ENCODE data around the gene PTH1R. TPM values are rescaled to one million over a fixed set of nuclear protein-coding genes. Genes with fewer than 3 reads are reported as not detected.

Gene PTH1R
- total RNA-seq, 1 experiment from 2014 or later = not detected

- ChIA-PET POLR2A (interaction anchor here (0.6 kb wide), 1 partner anchor 160 kb away, joined by 5 read pairs; no protein-coding TSS in a partner anchor), CTCF (no interaction called here)
- ATAC-seq = no peak
- intact Hi-C loops (cut with micrococcal nuclease; ENCODE audit: unreplicated experiment) (loop anchor here (10.0 kb wide), 1 partner anchor 69 kb away; no protein-coding TSS in a partner anchor), in situ Hi-C loops (cut with HindIII; ENCODE audit: low pct_unique_long_range_greater_than_20kb, low sequenced_read_pairs) (no loop called here)
- Histone ChIP-seq H3K27me3 (ENCODE audit: control insufficient read depth, insufficient read depth, low read length) (no peaks in the 10 kb centered on the region), H3K9me3 (ENCODE audit: control insufficient read depth, insufficient read depth, low read depth, low read length) (no peaks in the 10 kb centered on the region), H3K4me1 (ENCODE audit: control insufficient read depth, insufficient read depth, low read length) (peaks cover 7% of the 10 kb centered on the region; the same call in 1 of the 2 replicates), H3K4me3 (ENCODE audit: low read depth in 2 of 2, low read length in 2 of 2) (no peak overlapping the region), H3K36me3 (ENCODE audit: control insufficient read depth, insufficient read depth, low read length) (no peaks in the 10 kb centered on the region; the same call in 1 of the 2 replicates), H3K27ac (ENCODE audit: low read length) (no peak overlapping the region)
- TF ChIP-seq, protein P1, sequence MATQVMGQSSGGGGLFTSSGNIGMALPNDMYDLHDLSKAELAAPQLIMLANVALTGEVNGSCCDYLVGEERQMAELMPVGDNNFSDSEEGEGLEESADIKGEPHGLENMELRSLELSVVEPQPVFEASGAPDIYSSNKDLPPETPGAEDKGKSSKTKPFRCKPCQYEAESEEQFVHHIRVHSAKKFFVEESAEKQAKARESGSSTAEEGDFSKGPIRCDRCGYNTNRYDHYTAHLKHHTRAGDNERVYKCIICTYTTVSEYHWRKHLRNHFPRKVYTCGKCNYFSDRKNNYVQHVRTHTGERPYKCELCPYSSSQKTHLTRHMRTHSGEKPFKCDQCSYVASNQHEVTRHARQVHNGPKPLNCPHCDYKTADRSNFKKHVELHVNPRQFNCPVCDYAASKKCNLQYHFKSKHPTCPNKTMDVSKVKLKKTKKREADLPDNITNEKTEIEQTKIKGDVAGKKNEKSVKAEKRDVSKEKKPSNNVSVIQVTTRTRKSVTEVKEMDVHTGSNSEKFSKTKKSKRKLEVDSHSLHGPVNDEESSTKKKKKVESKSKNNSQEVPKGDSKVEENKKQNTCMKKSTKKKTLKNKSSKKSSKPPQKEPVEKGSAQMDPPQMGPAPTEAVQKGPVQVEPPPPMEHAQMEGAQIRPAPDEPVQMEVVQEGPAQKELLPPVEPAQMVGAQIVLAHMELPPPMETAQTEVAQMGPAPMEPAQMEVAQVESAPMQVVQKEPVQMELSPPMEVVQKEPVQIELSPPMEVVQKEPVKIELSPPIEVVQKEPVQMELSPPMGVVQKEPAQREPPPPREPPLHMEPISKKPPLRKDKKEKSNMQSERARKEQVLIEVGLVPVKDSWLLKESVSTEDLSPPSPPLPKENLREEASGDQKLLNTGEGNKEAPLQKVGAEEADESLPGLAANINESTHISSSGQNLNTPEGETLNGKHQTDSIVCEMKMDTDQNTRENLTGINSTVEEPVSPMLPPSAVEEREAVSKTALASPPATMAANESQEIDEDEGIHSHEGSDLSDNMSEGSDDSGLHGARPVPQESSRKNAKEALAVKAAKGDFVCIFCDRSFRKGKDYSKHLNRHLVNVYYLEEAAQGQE (IDR thresholded peaks at IDR 0.05; ENCODE audit: insufficient read depth in 1 of 2, low read depth in 2 of 2, low read length in 1 of 2) = no peak
- TF ChIP-seq CTCF (IDR thresholded peaks at IDR 0.05) (no peak), SIN3A (IDR thresholded peaks at IDR 0.05; ENCODE audit: borderline replicate concordance, insufficient read depth, low read depth, low read length) (no peak), TCF7L2 (IDR thresholded peaks at IDR 0.05; ENCODE audit: low read depth, low read length) (no peak), POLR2AphosphoS5 (IDR thresholded peaks at IDR 0.05; ENCODE audit: low read depth, low read length) (no peak)
- DNase-seq (ENCODE audit: low read depth, low spot score) = no peak
- BruUV-seq (replicated peaks) = no TSS peak
Observed at GRCh38 chr3:46926039-46926438, 48.5 kb downstream of the PTH1R start.

DNA sequence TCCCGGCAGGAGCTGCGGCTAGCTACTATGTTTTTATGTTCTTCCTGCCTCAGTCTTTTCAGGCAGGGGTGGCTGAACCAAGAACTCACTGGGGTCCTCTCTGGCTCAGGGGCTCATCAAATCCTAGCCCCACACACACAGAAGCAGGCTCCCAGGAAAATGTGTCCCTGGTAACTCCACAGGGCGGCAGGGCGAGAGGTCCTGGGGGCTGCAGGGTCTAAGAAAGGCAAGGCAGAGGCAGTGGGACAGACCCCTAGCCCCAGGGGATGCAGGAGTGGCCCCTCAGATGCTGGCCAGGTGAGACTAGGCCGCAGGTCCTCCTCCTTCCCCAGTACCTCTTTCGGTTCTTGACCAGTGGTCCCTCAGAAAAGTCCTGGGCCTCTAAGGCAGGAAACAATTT is 48.9 kb downstream of the PTH1R start:
- ChIA-PET POLR2A (interaction anchor here (0.6 kb wide), 1 partner anchor 160 kb away, joined by 5 read pairs; no protein-coding TSS in a partner anchor), CTCF (no interaction called here)
- Histone ChIP-seq H3K27me3 (ENCODE audit: control insufficient read depth, insufficient read depth, low read length) (no peaks in the 10 kb centered on the region), H3K27ac (ENCODE audit: low read length) (no peak overlapping the region), H3K4me1 (ENCODE audit: control insufficient read depth, insufficient read depth, low read length) (peaks cover 12% of the 10 kb centered on the region), H3K36me3 (ENCODE audit: control insufficient read depth, insufficient read depth, low read length) (no peaks in the 10 kb centered on the region; the same call in 1 of the 2 replicates), H3K9me3 (ENCODE audit: control insufficient read depth, insufficient read depth, low read depth, low read length) (no peaks in the 10 kb centered on the region), H3K4me3 (ENCODE audit: low read depth in 2 of 2, low read length in 2 of 2) (no peak overlapping the region)
- no peak for ATAC-seq
- no peak for DNase-seq (ENCODE audit: low read depth, low spot score)
- TF ChIP-seq SIN3A (IDR thresholded peaks at IDR 0.05; ENCODE audit: borderline replicate concordance, insufficient read depth, low read depth, low read length) = no peak
- TF ChIP-seq CTCF (IDR thresholded peaks at IDR 0.05) = no peak
- TF ChIP-seq POLR2AphosphoS5 (IDR thresholded peaks at IDR 0.05; ENCODE audit: low read depth, low read length) = no peak
- TF ChIP-seq, protein P1 (IDR thresholded peaks at IDR 0.05; ENCODE audit: insufficient read depth in 1 of 2, low read depth in 2 of 2, low read length in 1 of 2) = no peak
- TF ChIP-seq TCF7L2 (IDR thresholded peaks at IDR 0.05; ENCODE audit: low read depth, low read length) = no peak
- intact Hi-C loops (cut with micrococcal nuclease; ENCODE audit: unreplicated experiment) (loop anchor here (10.0 kb wide), 1 partner anchor 68 kb away; no protein-coding TSS in a partner anchor), in situ Hi-C loops (cut with HindIII; ENCODE audit: low pct_unique_long_range_greater_than_20kb, low sequenced_read_pairs) (no loop called here)
- no TSS peak for BruUV-seq (replicated peaks)

All from Panc1 (cell line).